ENCODE measurements around the gene NDUFB2.
"Not testable (repeated sequence)": the region's sequence is repeated elsewhere in the genome, so short reads cannot be mapped to it uniquely, and the experiment has no call there.

NDUFB2 gene

DNA sequence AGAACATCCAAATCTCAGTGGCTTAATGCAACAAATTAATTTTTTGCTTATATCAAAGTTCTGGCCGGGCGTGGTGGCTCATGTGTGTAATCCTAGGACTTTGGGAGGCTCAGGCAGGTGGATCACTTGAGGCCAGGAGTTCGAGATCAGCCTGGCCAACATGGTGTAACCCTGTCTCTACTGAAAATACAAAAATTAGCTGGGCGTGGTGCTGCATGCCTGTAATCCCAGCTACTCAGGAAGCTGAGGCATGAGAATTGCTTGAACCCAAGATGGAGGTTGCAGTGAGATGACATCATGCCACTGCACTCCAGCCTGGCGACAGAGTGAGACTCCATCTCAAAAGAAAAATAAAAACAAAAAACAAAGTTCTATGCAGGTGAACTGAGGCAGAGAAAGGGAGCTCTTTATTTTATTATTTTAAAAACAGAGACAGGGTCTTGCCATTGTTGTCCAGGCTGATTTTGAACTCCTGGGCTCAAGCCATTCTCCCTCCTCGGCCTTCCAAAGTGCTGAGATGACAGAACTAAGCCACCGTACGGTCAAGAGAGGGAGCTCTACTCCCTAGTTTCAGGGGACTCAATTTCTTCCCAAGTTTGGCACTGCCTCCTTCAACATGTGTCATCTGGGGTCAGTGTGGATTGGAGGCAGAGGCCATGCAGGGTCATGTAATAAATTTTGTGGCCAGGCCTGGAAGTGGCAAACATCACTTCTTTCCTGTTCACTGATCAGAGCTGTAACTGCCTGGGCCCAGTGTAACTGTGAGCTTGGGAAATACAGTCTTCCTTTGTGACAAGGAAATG, 21.4 kb upstream of the NDUFB2 start:
- peak; percentile 65 for DNase-seq (ENCODE audit: extremely low spot score)
- POLR2A ChIA-PET, result interaction anchor here (1.0 to 3.4 kb wide), 6 partner anchors 11 to 397 kb away, joined by 3 to 22 read pairs (median 5); partner anchors contain the start of genes MRPS33 and NDUFB2
- CTCF ChIA-PET, result interaction anchor here (0.6 to 2.8 kb wide), 17 partner anchors 8 to 930 kb away, joined by 3 to 11 read pairs (median 3); partner anchors contain the start of gene SLC37A3
- no peak for TF ChIP-seq CTBP1 (IDR thresholded peaks at IDR 0.05; ENCODE audit: borderline replicate concordance)
- no peak for TF ChIP-seq ARNT (IDR thresholded peaks at IDR 0.05)
- no peak for TF ChIP-seq FOXK2 (IDR thresholded peaks at IDR 0.05)
- no peak for TF ChIP-seq BHLHE40 (IDR thresholded peaks at IDR 0.05; ENCODE audit: borderline replicate concordance)
- TF ChIP-seq L3MBTL2 (conservative IDR thresholded peaks at IDR 0.05), result no peak
- TF ChIP-seq FOXM1 (IDR thresholded peaks at IDR 0.05; ENCODE audit: borderline replicate concordance), result no peak
- TF ChIP-seq ZNF384 (IDR thresholded peaks at IDR 0.05), result no peak
- no peak for TF ChIP-seq ELF4 (IDR thresholded peaks at IDR 0.05)
- TF ChIP-seq FOXA1 (IDR thresholded peaks at IDR 0.05), result no peak
- TF ChIP-seq, protein P1, sequence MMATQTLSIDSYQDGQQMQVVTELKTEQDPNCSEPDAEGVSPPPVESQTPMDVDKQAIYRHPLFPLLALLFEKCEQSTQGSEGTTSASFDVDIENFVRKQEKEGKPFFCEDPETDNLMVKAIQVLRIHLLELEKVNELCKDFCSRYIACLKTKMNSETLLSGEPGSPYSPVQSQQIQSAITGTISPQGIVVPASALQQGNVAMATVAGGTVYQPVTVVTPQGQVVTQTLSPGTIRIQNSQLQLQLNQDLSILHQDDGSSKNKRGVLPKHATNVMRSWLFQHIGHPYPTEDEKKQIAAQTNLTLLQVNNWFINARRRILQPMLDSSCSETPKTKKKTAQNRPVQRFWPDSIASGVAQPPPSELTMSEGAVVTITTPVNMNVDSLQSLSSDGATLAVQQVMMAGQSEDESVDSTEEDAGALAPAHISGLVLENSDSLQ (IDR thresholded peaks at IDR 0.05), result no peak
- no peak for TF ChIP-seq HDGF (IDR thresholded peaks at IDR 0.05; ENCODE audit: borderline replicate concordance)
- TF ChIP-seq LEF1 (IDR thresholded peaks at IDR 0.05; ENCODE audit: borderline replicate concordance), result no peak
- no peak for TF ChIP-seq SP1 (IDR thresholded peaks at IDR 0.05)
- TF ChIP-seq TARDBP (IDR thresholded peaks at IDR 0.05), result no peak
- no peak for TF ChIP-seq NFRKB (IDR thresholded peaks at IDR 0.05)
- TF ChIP-seq SUZ12 (IDR thresholded peaks at IDR 0.05), result no peak

DNA sequence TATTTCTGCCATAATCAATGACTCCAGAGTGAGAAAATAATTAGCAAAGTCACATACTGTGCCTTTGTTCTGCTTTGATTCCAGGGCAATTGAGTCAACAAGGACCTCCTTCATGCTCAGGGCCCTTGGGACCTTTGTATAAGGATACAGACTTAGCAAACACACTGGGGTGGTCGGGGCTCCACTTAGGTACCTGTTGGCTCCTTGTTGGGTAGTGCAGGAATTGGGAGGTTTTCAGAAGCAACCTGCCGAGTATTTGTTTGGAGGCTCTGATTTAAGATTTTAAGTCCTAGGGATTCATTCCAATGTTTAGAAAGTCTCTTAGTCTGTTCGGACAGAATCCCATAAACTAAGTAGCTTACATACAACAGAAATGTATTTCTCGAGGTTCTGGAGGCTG, 20.8 kb upstream of the NDUFB2 start:
- ChIA-PET POLR2A (interaction anchor here (1.0 to 3.4 kb wide), 4 partner anchors 10 to 339 kb away, joined by 4 to 22 read pairs (median 8); partner anchors contain the start of genes MRPS33 and NDUFB2), CTCF (interaction anchor here (0.6 to 2.8 kb wide), 11 partner anchors 9 to 930 kb away, joined by 3 to 11 read pairs (median 3); partner anchors contain the start of gene SLC37A3)
- no peak for DNase-seq (ENCODE audit: extremely low spot score)
- no peak for TF ChIP-seq L3MBTL2 (conservative IDR thresholded peaks at IDR 0.05)
- no peak for TF ChIP-seq ARNT (IDR thresholded peaks at IDR 0.05)
- TF ChIP-seq, protein P1 (IDR thresholded peaks at IDR 0.05), result no peak
- TF ChIP-seq CTBP1 (IDR thresholded peaks at IDR 0.05; ENCODE audit: borderline replicate concordance), result no peak
- TF ChIP-seq HDGF (IDR thresholded peaks at IDR 0.05; ENCODE audit: borderline replicate concordance), result no peak
- no peak for TF ChIP-seq SUZ12 (IDR thresholded peaks at IDR 0.05)
- TF ChIP-seq FOXM1 (IDR thresholded peaks at IDR 0.05; ENCODE audit: borderline replicate concordance), result no peak

DNA sequence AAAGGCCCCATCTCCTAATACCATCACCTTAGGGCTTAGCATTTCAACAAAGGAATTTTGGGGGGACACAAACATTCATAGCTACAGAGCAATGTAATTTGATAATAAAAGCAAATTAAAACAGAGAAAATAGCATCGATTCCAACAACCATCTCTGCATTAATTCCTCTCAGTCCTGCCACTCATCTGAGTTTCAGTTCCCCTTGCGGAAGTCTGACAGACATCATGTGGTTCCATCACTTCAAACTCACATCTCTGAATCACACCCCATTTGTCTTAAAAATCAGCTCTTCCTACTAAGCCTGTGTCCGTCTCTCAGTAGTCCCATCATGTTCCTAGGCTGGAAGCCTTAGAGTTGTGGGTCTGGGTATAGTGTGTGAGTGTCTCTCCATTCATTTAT, 20.2 kb upstream of the NDUFB2 start:
- DNase-seq (ENCODE audit: extremely low spot score), result no peak
- CTCF ChIA-PET, result interaction anchor here (2.8 kb wide), 1 partner anchor 135 kb away, joined by 11 read pairs; no protein-coding TSS in a partner anchor
- no peak for TF ChIP-seq FOXM1 (IDR thresholded peaks at IDR 0.05; ENCODE audit: borderline replicate concordance)
- TF ChIP-seq ZNF384 (IDR thresholded peaks at IDR 0.05), result no peak
- no peak for TF ChIP-seq ARNT (IDR thresholded peaks at IDR 0.05)
- POLR2A ChIA-PET, result interaction anchor here (3.2 kb wide), 1 partner anchor 10 kb away, joined by 9 read pairs; no protein-coding TSS in a partner anchor

DNA sequence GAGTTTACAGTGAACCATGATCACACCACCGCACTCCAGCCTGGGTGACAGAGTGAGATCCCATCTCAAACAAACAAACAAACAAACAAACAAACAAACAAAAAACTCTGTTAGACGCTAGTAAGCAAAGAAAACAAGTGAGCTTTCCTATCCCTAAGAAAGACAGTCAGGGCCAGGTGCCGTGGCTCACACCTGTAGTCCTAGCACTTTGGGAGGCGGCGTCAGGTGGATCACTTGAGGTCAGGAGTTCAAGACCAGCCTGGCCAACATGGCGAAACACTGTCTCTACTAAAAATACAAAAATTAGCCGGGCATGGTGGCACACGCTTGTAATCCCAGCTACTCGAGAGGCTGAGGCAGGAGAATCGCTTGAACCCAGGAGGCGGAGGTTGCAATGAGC, 19.6 kb upstream of the NDUFB2 start:
- CTCF ChIA-PET, POLR2A ChIA-PET: not testable (repeated sequence)

DNA sequence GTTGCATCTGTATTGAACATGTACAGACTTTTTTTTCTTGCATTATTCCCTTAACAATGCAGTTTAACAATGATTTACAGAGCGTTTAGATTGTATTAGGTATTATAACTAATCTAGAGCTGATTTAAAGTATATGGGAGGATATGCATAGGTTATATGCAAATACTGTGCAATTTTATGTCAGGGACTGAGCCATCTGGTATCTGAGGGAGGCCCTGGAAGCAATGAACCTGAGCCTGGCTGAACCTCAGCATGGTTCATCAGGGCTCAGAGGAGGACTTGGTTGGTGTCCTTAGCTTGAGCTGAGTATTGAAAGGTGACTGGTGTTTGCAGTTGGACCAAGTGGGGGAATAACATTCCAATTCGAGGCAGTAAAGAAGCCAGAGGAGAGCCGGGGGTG, 19.0 kb upstream of the NDUFB2 start:
- no peak for DNase-seq (ENCODE audit: extremely low spot score)
- TF ChIP-seq ZNF384 (IDR thresholded peaks at IDR 0.05) (no peak), SUZ12 (IDR thresholded peaks at IDR 0.05) (no peak), SP1 (IDR thresholded peaks at IDR 0.05) (no peak), FOXK2 (IDR thresholded peaks at IDR 0.05) (no peak), TARDBP (IDR thresholded peaks at IDR 0.05) (no peak), L3MBTL2 (conservative IDR thresholded peaks at IDR 0.05) (no peak), NFRKB (IDR thresholded peaks at IDR 0.05) (no peak), LEF1 (IDR thresholded peaks at IDR 0.05; ENCODE audit: borderline replicate concordance) (no peak), CTBP1 (IDR thresholded peaks at IDR 0.05; ENCODE audit: borderline replicate concordance) (no peak), ELF4 (IDR thresholded peaks at IDR 0.05) (no peak)
- TF ChIP-seq, protein P1 (IDR thresholded peaks at IDR 0.05), result no peak
- ChIA-PET POLR2A (no interaction called here), CTCF (no interaction called here)

More for the DNA sequence above, 19.6 kb upstream of the NDUFB2 start:
- DNase-seq (ENCODE audit: extremely low spot score), result not testable (repeated sequence)

DNA sequence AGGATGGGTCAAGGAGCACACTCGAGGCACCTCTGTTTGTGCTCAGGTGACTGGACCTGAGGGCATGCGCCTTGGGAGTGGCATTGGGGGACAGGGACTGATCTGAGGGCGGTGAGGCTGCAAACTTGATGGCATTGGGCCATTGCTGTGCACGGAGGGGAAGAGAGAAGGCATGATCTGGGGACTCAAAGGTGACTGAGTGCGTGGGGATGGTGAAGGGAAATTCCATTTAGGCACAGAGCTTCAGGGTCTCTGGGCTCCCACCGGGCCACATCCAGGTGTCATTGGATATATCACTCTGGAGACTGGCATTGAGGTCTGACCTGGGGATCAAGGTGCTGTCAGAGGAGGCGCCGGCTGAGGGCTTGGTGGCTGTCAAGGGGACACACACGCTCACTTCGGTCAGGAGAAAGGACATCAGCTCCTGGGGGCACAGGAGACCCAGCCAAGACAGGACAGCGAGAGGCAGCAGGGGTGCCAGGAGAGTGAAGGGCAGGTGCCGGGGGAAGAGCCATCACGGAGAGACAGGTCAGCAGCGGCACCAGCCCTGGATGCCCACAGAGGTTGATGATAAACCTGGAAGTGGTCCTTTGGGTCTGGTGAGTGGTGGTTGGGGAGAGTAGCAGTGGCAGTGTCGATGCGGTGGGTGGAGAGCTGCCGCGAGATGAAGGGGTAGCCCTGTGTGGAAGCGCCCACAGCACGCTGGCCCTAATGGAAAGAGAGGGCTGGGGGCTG, 18.3 kb upstream of the NDUFB2 start:
- no peak for DNase-seq (ENCODE audit: extremely low spot score)
- ChIA-PET CTCF (no interaction called here), POLR2A (no interaction called here)
- TF ChIP-seq FOXM1 (IDR thresholded peaks at IDR 0.05; ENCODE audit: borderline replicate concordance) (no peak), LEF1 (IDR thresholded peaks at IDR 0.05; ENCODE audit: borderline replicate concordance) (no peak), CTBP1 (IDR thresholded peaks at IDR 0.05; ENCODE audit: borderline replicate concordance) (no peak), BHLHE40 (IDR thresholded peaks at IDR 0.05; ENCODE audit: borderline replicate concordance) (no peak), SUZ12 (IDR thresholded peaks at IDR 0.05) (no peak), NFRKB (IDR thresholded peaks at IDR 0.05) (no peak), TARDBP (IDR thresholded peaks at IDR 0.05) (no peak), ELF4 (IDR thresholded peaks at IDR 0.05) (no peak), L3MBTL2 (conservative IDR thresholded peaks at IDR 0.05) (no peak), ZNF384 (IDR thresholded peaks at IDR 0.05) (no peak), ARNT (IDR thresholded peaks at IDR 0.05) (no peak), FOXK2 (IDR thresholded peaks at IDR 0.05) (no peak), HDGF (IDR thresholded peaks at IDR 0.05; ENCODE audit: borderline replicate concordance) (no peak), SP1 (IDR thresholded peaks at IDR 0.05) (no peak)
- TF ChIP-seq, protein P1 (IDR thresholded peaks at IDR 0.05), result no peak
